GM19467 (cell line): Measurements from ENCODE around the gene EN1.

Experiments
- ATAC-seq: cut with Tn5 transposase; IDR thresholded peaks from one replicate; pipeline ENCODE4 v1.9.1; 2021; ENCODE audit warnings: mild to moderate bottlenecking, moderate library complexity; ENCODE audit not compliant: unreplicated experiment

Gene EN1

GRCh38 chr2:118844261-118845004 lies 3.0 kb downstream of the EN1 start:
- no peak for ATAC-seq

GRCh38 chr2:118843483-118844132 lies 3.8 kb downstream of the EN1 start:
- ATAC-seq, result no peak

GRCh38 chr2:118842661-118843482 lies 4.6 kb downstream of the EN1 start:
- ATAC-seq, result no peak

GRCh38 chr2:118841828-118842461 lies 5.5 kb downstream of the EN1 start:
- no peak for ATAC-seq

DNA sequence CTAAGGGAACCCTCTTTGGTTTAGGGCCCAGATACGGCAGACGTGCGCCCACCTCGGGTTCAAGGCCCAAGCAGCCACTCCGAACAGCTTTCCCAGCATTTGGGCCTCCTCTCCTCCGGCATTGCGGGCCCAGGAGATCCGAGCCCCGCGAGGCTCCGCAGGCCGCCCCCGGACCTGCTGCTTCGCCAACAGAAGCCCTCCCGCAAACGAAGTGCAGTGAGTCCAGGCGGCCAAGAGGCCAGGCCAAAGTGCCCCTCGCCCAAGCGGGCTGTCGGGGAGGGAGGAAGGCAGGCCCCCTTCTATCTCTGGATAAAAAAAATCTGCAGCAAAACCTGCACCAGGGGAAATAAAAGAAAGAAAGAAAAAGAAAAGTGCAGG lies 6.0 kb downstream of the EN1 start:
- no peak for ATAC-seq

DNA sequence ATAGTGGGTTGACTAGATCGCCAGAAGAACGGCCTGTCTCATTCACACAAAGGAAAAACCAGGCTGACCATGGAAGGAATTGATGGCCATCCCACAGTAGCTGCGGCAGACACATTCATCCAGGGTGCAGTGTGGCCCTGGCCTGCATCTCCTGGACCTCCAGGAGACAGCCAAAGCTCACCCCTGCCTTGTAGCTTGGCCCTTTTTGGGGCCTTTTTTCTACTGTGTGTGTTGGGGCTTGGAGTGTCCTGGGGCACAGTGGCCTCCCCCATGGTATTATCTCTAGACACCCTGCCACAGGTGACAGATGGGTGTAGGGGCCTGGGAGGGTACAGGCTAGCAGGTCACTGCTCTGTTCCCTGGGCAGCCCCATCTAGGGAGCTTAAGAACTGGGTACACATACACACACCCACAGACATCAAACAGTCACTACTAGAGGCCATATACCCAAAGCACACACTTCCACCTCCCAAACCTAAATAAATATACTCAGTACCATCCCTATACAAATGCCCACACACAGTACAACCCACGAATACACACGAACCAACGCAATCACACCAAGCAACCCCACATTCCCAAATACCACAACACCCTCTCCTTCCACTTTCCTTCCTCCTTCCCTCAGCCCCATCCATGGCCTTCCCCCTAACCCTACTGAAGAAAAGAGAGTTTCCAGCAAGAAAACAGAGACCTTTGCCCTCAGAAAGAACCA lies 8.6 kb downstream of the EN1 start:
- ATAC-seq, result no peak

GRCh38 chr2:118837621-118838020 lies 9.8 kb downstream of the EN1 start:
- ATAC-seq, result no peak

DNA sequence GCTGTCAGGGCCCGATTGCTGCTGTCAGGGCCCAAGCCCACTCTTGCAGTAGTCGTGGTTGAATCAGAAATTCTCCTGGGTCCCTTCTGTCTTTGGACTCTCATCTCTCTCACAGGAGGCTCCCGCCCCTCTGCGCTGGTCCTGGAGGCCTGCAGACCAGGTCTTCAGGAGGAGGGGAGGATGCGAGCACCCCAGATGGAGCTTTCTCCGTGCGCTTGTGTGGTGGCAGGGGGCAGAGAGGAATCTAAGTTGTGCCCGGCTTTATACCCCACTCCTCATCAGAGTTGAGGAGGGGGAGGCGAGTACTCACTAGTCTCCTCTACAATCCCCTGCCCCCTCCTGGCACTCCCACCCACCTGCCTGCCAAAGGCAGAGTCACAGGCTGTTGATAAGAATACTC lies 10.4 kb downstream of the EN1 start:
- ATAC-seq, result no peak

DNA sequence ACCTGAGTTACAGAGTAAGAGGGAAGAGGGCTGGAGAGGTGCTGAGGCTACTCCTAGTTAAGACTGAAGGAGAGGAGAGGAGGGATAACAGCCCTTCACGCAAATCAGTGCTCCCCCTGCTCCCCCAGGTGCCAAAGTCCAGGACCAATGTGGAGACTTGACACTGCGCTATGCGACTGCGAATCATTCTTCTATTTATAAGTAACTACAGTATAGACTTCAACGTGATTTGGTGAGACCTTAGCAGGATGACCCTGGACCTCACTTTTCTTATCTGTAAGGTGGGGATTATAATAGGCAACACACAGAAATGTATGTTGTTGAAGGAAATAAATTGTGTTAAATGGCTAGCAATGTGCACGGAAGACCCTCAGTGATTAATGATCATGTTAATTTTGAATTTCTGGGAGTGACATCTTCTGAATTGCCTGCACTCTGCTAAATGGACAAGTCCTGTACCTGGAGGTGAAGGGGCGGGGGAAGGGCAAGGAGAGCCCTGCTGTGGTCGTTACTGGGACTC lies 11.0 kb downstream of the EN1 start:
- ATAC-seq, result no peak

DNA sequence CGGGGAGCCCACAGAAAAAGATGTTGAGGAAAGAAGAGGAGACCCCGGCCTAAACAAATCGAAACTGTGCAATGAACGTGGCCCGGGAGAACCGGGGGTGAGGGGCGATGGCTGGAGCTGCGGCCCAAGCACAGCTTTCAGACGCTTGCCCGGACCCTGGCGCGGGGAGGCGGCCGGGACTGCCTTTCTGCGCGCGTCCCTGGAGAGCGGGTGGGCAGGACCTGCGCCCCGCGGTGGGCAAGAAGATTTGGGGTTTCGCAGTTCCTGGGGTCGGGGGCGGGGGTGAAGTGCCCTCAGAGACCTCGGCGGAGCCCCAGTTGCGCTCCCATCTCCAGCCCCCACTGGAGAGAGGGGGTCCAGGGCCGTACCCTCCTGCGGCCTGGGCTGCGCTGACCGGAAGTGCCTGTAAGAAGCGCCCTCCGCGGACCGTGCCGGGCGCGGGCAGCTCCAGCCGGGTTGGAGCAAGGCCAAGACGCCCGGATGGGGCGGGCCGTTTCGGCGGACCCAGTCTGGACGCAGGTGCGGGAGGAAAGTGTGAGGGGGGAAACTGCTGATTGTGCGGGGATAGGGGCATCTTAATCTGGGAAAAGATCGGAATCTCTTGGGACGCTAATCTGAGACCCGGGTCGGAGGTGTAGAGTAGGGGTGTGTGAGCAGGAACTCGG lies 11.6 kb downstream of the EN1 start:
- no peak for ATAC-seq

- no peak for ATAC-seq
Observed at GRCh38 chr2:118834901-118835745, 12.3 kb downstream of the EN1 start.

DNA sequence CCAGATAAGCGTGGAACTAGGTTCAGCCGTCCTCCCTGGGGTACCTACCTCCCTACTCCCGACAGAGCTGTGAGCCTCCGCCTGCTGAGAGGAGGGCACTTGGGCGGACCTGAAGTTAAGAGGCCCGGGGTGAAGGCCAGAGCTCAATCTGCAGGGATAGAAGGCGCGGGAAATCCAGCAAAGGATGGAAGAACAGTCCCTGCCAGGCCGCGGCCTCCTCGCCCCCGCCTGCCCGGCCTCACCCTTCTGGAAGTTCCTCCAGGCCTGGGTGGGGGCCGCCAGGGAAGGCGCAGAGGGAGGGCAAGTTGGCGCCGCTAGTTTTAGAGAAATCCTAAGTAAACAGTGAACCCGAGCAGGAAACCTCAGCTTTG lies 13.0 kb downstream of the EN1 start:
- no peak for ATAC-seq

GRCh38 chr2:118833716-118834439 lies 13.6 kb downstream of the EN1 start:
- ATAC-seq, result no peak

DNA sequence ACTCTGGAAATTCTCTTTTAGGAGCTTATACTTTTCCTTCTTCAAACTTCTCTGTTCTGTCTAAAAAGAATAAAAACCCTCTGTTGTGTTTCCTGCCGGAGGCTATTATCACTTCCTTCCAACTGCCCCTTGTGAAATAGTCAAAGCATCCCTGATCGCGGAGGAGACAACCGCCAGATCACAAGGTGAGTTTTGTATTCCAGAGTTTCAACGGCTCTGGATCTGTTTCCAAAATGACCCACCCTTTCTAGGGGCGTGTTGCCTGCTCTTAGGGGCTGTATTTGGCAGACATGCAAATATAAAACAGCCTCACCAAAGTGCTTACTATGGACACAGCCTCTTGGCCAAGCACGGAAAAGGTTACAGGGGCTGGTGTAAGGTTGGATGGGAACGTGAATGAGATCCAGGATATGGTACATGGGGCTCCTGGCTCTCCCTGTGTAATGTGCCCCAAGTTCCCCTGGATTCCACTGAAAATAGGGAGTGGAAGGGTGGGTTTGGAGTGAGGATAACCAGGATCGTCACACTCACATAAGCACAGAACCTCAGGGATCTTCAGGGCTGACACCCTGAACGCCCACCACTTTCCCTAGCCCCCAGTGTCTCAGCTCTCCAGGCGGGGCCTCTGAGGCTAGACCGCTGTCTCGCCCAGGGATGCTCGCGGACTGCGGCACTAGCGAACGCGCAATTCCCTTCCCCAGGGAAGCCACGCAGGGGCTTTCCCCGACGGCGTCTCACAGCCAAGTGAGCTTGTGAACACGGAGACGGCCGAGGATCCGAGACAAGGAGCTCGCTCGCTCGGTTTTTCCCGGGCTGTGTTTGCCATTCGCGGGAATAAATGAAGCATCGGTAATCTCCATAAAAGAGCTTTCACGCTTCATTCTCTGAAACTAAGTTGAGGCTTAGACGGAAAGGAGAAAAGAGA lies 14.4 kb downstream of the EN1 start:
- no peak for ATAC-seq

GRCh38 chr2:118832071-118832790 lies 15.2 kb downstream of the EN1 start:
- no peak for ATAC-seq

- ATAC-seq, result no peak
Observed at GRCh38 chr2:118830881-118831280, 16.6 kb downstream of the EN1 start.

DNA sequence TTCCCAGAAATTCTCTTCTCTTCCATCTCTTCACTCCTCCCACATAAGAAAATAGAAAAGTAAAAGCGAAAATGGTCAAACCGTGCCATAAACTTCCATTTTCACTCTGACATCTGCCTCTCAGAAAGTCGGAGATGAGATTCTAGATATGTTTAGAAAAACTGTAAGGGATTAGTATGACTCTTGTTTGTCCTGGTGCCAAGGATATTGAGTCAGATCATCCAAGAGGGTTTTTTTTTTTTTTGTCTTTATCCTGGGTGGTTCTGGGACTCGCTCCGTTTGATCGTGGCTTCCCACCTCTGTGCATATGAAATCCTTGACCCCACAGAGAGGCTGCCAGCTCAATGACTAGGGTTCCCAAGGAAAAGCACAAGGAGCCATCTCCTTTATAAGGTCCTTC lies 17.3 kb downstream of the EN1 start:
- no peak for ATAC-seq
